GM18873 (cell line): ENCODE results near the gene EXOC8.

ENCODE experiments used
- ATAC-seq: cut with Tn5 transposase; IDR thresholded peaks from one replicate; pipeline ENCODE4 v1.9.1; 2021; ENCODE audit warnings: mild to moderate bottlenecking, moderate library complexity, moderate number of reproducible peaks; ENCODE audit not compliant: unreplicated experiment, low FRiP score

EXOC8 gene

DNA sequence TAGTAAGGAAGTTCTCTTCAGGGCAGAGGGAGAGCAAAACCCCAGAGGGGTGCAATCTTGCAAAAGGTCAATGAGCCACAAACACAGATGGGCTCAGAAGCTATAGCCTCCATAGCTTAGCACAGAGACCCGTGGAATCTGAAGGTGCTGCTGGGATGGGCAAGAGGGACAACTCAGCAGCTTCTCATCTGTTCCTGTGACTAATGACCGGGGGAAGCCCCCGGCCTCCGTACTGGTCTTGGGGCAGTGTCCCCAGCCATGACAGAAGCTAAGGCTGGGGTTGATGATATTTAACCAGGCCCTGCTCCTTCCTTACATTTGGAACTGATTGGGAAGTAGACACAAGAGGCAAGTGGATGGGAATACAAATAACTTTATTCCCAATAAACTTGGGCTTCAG, 19.1 kb downstream of the EXOC8 start:
- ATAC-seq: no peak

DNA sequence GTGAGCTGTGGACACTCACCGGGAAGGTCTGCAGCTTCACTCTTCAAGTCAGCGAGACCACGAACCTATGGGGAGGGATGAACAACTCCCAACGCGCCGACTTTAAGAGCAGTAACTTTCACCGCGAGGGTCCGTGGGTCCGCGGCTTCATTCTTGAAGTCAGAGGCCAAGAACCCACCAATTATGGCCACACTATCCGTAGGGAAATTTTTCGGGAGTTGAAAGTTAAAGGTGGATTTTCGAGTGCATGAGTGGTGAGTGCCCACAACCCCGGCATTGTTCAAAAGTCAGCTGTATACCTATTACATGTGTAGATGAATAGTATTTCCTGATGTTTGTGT, 19.7 kb downstream of the EXOC8 start:
- no peak for ATAC-seq

DNA sequence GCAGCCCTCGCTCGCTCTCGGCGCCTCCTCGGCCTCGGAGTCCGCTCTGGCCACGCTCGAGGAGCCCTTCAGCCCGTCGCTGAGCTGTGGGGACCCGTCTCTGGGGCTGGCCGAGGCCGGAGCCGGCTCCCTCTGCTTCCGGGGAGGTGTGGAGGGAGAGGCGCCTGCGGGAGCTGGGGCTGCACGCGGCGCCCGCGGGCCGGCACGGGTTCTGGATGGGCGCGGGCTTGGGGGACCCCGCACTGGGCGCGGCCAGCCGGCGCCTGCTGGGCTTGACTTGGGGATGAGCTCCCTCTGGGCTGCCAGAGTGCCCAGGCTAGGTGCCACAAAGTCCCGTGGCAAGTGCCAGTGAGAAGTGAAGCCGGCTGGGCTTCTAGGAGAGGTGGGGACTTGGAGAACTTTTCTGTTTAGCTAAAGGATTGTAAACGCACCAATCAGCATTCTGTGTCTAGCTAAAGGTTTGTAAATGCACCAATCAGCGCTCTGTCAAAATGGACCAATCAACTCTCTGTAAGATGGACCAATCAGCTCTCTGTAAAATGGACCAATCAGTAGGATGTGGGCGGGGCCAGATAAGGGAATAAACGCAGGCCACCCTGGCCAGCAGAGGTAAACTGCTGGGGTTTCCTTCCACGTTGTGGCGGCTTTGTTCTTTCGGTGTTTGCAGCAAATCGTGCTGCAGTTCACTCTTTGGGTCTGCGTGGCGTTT, 20.2 kb downstream of the EXOC8 start:
- no peak for ATAC-seq

DNA sequence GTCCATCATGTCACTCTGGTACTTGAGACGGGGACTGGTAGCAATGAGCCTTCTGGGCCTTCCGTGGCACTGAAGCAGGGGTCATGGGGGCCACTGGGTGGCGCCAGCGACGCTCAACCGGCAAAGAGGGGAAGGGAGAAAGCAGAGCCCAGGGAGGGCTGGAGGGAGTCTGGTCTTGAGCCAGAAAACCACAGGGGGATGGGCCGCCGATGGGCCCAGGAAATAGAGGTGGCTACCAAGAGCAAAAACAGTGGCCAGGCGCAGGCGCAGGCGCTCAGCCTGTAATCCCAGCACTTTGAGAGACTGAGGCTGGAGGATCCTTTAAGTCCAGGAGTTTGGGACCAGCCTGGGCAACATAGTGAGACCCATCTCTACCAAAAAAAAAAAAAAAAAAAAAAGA, 21.8 kb downstream of the EXOC8 start:
- no peak for ATAC-seq

DNA sequence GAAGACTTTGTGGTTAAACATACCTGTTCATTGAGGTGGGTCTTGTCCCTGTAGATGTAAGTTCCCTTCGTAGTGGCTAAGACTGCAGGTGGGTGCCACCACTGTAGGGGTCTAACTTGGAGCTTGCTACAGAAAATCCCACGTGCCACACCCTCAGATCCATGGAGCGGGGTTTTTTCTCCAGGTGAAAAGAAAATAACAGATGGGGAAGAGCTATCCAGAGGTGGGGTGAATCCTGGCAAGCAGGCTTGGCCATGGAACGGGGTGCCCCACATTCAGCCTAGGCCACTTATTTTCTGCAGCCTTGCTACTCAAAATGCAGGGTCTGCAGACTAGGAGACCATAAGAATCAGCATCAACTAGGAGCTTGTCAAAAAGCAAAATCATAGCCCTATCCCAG, 24.0 kb downstream of the EXOC8 start:
- ATAC-seq: no peak

DNA sequence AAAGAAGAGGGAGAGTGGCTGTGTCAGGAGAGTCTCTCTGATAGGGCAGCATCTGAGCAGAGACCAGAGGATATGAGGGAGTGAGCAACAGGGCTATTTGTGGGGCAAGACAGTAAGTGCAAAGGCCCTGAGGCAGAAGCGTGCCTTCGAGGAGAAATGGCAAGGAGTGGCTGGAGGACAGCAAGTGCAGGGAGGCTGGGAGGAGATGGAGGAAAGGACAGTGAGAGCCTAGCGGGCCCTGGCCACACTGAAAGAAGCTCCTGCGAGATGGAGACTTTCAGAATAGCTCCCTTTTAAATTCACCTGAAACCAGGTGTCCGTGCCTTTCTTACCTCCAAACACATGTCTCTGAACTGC, 25.2 kb downstream of the EXOC8 start:
- no peak for ATAC-seq

DNA sequence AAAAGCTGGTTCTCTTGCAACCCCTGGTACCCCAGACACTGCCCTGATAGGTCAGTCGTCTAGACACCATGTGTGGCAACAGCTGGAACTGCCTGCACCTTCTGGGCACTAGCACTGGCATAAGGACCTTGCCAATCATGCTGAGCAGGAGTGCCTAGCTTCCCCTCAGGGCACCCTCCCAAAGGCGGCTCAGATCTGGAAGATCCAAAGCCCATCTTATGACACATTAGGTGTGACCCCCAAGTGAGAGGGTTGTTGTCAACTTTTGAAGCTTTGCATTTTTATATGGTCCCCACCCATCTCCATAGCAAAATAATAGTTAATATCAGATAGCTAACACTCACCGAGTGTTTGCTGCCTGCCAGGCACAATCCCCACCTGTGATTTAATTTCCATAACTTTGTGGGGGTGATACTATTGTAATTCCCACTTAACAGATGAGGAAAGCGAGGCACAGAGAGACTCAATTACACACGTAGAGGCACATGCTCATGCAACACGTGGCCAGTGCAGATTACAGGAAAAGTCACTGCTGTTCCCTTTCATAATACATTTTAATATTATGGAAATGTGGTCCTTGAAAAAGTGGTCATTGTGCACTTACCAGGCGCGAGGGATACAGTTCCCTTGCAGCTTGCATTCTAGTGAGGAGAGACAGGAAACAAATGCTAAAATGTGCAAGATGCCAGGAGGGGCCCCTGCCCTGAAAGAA, 25.8 kb downstream of the EXOC8 start:
- no peak for ATAC-seq

DNA sequence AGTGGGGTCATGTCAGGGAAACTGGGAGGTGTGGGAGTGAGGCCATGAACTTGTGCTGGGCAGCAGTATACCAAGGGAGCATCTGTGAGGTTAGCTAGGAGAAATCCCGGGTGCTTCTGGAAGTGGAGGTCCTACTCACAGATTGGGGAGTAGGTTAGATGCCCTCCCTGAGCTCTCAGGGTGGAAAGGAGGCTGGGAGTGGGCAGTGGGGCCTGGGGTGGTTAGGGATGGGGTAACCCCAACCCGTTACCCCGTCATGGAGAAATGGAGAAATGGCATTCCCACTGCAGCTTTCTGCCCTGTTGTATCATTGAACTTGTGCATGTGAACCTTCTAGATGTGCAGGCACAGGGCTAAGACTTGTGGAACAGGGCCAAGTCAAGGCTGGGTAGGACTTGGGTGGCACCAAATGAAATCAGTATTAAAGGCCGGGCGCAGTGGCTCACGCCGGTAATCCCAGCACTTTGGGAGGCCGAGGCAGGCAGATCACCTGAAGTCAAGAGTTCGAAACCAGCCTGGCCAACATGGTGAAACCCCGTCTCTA, 27.2 kb downstream of the EXOC8 start:
- no peak for ATAC-seq

DNA sequence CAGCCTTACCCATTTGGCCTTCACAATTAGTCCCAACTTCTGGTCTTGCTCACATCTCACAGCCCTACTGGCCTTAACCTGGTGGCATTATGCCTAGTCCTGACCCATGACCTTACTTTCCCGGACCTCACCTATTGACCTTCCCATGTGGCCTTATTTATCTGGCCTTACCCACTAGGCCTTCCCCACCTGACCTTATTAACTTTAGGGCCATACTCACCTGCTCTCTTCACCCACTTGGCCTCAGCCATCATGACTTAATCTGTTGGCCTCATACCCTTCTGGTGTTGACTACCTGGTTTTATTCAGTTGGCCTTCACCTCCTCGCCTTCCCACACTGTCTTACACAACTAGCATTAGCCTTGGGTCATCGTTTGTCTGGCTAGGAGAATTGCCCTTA, 35.7 kb downstream of the EXOC8 start:
- ATAC-seq: no peak

DNA sequence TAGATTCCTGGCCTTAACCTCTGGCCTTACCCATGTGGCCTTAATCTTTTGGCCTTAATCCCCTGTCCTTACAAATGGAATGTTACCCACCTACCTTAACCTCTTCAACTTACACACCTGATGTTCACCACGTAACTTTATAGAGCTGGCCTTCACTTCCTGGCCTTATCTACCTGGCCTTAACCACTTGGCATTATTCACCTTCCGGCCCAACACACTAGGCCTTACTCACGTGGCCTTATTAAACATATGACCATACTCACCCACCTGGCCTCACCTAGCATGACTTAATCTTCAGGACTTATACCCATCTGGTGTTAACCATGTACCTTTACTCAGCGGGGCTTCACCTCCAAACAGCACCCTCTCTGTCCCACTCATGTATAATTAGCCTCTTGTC, 41.7 kb downstream of the EXOC8 start:
- ATAC-seq: no peak

DNA sequence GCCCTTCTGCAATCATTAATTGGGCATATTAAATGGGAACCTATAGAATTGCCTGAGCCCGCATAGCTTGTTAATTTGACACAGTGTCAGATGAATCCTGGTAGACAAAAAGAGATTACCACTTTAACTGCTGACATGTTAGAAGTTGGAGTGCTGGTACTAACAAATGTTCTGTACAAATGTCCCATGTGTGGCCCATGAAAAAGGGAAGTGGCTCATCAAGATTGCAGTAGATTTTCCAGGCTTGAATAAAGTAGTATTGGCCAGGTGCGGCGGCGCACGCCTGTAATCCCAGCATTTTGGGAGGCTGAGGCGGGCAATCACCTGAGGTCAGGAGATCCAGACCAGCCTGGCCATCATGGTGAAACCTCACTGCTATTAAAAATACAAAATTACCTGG, 51.0 kb downstream of the EXOC8 start:
- ATAC-seq: no peak

DNA sequence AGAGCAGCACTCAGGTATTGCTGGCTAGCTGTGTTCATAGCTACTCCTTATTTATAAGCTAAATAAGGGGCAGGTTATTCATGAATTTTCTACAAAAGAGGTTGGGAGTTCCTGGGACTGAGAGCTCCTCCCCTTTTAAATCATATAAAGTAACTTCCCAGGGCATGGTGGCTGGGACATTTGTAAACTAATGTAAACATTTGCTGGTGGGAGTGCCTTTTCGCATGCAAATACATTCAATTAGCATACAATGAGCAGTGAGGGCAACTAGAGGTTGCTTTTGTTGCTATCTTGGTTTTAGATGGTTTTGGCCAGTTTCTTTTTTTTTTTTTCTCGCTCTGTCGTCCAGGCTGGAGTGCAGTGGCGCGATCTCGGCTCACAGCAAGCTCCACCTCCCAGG, 53.2 kb downstream of the EXOC8 start:
- no peak for ATAC-seq
